ENCODE measurements around the gene BDKRB2.

The BDKRB2 gene

DNA sequence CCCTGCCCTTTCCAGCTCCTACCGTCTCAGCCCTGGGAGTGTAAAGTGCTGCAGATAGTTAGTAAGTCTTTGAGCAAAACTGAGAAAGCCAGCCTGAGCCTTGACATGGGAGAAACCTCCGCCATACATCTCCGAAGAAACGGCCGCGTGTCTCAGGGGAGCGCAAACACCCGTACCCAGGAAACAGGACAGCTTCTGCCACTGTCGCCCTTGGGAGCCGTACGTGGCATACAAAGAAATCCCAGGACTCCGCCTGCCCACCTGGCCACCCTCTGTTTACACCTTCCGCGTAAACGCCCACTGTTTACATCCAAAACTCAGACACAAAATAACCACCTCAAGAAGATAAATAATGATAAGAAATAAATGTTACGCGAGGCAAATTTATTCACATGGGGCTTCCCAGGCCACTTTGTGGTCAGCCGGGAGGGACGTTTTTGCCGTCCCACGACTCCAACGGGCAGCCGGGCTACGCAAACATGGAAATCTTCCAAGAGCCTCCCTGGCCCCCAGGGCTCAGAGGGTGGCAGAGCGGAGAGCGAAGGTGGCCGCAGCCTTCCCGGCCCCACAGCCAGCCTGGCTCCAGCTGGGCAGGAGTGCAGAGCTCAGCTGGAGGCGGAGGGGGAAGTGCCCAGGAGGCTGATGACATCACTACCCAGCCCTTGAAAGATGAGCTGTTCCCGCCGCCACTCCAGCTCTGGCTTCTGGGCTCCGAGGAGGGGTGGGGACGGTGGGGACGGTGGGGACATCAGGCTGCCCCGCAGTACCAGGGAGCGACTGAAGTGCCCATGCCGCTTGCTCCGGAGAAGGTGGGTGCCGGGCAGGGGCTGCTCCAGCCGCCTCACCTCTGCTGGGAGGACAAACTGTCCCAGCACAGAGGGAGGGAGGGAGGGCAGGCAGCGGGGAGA, at the start of gene BDKRB2:
BDKRB2 (plus strand) TSS at position 689 of the 908 bp plus-strand sequence. CDS start 32,269 bp downstream, outside the sequence.
- DNase-seq (ENCODE audit: low read depth) = peak; percentile 45
- peak within 1 kb of the TSS; percentile 57 for H3K4me3 ChIP-seq (ENCODE audit: low read depth, low read length)

DNA sequence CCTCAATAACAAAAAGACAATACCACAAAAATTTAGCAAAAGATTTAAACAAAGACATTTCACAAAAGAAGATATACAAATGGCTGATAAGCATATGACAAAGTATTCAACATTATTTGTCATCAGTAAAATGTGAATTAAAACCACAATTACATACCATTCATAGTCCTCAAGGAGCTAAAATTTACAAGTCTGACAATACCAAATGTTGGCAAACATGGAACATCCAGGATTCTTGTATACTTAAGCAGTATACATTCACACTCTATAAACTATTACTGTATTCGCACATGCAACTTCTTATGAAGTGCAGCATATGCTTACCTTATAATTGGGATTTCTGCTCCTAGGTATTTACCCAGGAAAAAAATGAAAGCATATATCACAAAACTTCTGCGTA, 49.7 kb upstream of the BDKRB2 start:
- DNase-seq (ENCODE audit: low read depth) = no peak
- no peak overlapping the region for H3K4me3 ChIP-seq (ENCODE audit: low read depth, low read length)

DNA sequence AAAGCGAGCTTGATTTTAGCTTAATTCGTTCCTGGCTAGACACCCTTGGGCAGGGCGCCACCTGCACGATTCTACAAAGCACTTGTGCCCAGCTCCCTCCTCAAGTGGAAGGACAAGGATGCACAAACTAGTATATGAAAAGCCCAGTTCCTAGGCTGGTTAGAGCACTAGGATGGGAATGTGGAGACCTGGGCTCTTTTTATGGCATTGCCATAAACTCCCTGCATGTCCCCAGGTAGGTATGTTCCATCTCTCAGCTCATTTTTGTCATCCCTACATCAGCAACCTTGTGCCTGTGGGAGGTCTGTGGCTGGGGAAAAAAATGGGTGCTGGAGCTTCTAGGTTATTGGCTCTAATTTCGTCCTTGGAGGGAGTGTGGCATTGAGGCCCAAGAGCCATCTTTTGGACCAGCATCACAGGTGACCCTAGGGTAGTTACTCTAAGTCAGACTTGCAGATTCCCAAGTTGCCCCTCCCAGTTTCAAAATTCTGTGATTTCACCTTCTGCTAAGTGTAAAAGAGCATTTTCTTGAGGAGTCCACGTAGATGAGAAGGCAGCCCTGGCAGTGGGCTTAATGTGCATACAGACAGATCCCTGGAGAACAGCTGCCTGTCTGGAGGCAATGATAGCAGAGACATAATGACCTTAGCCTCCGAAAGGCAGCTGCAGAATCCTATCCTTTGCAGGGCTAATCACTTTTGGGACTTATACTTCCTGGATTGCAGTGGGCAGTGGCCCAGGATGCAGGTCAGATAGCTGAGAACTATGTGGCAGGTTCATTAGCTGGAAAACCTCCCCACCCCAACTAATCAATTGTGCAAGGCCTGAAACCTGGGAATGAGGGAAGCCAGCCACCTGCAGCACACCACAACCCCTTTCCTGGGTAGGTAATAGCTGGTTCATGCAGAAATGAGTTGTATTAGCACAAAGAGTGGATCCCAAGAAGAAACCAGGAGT, 47.6 kb upstream of the BDKRB2 start:
- H3K4me3 ChIP-seq (ENCODE audit: low read depth, low read length) = no peak overlapping the region

DNA sequence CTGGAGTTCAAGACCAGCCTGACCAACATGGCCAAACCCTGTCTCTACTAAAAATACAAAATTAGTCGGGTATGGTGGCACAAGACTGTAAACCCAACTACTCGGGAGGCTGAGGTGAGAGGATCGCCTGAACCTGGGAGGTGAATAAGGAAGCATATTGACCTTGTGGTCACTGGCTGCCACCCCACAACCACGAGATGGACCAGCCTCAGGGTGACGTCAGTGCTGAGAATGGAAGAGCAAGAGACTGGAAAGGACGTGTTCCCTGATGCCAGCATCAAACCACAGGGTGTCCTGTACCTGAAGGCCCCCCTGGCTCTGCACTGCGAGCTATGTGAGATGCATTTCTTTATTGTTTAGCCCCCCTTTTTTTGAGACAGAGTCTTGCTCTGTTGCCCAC, 45.9 kb upstream of the BDKRB2 start:
- DNase-seq (ENCODE audit: low read depth) = no peak
- no peak overlapping the region for H3K4me3 ChIP-seq (ENCODE audit: low read depth, low read length)

More for the DNA sequence above, 47.6 kb upstream of the BDKRB2 start:
- no peak for DNase-seq (ENCODE audit: low read depth)

DNA sequence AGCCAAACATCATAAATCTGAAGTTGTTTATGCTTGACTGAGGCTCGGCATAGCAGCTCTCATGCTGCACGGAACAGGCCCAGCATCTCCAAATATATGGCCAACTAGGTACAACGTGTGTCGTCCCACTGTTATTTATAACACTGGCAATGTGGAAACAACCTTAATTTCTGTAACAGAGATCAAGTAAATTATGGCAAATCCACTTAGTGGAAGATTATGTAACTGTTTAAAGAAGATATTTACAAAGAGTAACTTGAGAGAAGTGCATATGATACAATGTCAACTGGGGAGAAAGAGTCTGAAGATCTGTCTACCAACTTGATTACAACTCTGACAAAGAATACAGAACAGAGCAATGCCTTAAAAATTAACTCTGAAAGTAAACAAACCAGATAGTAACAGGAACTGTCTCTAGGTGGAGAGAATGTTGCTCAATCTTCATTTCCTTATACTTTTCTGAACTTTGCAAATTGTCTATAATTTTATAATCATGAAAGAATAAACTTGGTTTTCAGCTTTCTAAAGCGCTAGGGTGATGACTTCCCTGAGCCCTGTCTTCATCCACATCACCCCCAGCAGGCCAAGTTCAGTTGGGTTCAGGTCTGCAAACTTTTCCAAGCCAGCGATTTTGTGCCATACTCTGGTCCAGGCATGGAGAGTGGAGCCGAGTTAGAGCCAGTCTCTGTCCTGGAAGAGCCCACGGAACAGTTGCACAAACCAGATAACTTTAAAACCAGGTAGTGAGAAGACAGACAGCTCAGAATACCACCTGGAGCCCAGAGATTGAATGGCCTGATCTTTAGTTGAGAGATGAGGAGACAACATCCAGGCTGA, 44.3 kb upstream of the BDKRB2 start:
- no peak overlapping the region for H3K4me3 ChIP-seq (ENCODE audit: low read depth, low read length)
- DNase-seq (ENCODE audit: low read depth) = no peak

DNA sequence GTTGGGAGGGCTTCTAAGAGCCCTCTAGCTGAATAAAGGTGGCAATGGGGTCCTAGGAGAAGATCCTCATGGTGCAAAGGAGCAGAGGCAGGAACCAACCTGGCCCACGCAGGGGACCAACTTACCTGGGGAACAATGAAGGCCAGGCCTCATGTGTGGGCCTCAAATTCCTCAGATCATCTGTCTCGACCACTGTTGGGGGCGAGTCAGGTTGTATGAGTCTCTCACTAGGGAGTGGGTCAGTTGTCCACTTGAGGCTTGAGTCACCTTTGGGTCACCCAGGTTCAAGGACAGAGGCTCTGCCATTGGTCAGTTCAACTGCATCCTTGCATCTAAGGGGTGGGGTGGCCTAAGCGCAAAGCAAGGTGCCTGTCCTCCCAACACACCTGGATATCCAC, 43.7 kb upstream of the BDKRB2 start:
- H3K4me3 ChIP-seq (ENCODE audit: low read depth, low read length) = no peak overlapping the region
- DNase-seq (ENCODE audit: low read depth) = no peak

DNA sequence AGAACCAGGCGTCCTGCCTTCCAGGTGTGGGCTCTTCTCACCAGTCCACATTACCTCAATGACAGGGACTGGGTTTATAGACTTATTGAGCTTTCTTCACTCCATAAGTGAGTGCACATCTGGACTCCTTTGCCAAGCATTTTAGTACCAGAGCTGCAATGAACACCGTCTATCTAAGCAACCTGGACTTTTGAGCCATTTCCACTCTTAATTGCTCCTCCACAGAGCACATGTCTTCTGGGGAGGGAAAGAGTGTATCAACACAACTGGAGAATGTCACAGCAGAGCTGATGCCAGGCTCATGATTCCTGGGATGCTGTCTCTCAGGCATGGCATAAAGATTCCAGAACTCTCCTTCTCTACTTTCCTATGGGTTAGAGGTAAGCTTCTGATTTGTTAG, 43.0 kb upstream of the BDKRB2 start:
- H3K4me3 ChIP-seq (ENCODE audit: low read depth, low read length) = no peak overlapping the region
- no peak for DNase-seq (ENCODE audit: low read depth)

DNA sequence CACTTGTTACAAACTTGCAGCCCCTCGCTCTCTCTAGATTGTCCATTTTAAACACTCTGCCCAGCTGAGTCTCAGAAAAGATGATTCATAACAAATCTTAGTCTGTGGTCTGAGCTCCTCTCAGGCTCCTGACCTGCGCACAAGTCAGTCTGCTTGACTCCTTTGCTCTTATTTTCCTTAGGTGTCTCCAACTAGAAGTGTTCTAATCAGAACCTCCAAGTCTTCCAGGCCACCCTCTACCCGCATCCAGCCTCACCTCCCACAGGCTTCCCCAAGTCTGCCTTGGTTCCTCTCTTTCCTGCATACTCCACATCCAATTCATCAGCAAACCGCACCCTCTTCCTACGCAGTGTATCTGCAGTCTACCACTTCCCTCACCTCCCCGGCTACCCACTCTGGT, 42.4 kb upstream of the BDKRB2 start:
- no peak for DNase-seq (ENCODE audit: low read depth)
- H3K4me3 ChIP-seq (ENCODE audit: low read depth, low read length) = no peak overlapping the region

DNA sequence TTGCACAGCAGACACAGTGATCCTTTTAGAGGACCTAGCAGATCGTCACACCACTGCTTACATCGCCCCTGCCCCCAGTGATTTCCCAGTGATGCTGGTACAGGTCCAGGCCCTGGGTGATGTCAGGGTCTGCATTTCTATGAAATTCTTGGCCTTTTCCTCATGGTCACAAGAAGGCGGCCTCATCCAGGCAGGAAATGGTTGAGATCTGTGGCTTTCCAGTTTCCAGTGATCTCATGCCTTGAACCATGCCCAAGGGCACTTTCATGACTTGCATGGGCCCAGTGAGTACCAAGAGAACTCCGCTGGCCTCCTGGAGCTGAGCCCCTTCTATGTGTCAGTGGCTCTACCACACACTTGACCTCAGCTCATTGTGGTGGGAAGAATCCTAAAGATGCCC, 41.9 kb upstream of the BDKRB2 start:
- no peak overlapping the region for H3K4me3 ChIP-seq (ENCODE audit: low read depth, low read length)
- no peak for DNase-seq (ENCODE audit: low read depth)

DNA sequence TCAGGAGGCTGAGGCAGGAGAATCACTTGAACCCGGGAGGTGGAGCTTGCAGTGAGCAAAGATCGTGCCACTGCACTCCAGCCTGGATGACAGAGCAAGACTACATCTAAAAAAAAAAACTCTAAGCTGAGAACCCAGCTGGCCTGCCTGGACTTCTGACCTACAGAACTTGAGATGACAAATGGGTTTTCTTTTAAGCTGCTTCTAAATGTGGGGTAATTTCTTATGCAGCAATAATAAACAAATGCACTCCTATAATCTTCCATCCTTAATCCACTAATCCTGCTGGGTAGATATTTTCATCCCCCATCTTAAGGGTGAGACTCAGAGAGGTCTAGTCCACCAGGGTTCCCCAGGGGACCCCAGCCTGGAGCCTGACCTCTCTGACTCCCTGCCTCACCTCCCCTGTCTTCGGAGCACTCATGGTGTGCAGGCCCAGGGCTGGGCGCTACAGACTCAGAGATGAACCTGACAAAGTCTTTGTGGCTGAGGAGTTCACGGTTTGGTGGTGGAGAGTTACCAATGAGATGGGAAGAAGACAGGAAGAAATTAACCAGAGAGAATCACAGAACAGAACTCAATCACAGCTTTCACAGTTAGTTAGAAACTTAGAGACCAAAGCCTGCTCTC, 39.7 kb upstream of the BDKRB2 start:
- no peak for DNase-seq (ENCODE audit: low read depth)
- no peak overlapping the region for H3K4me3 ChIP-seq (ENCODE audit: low read depth, low read length)

DNA sequence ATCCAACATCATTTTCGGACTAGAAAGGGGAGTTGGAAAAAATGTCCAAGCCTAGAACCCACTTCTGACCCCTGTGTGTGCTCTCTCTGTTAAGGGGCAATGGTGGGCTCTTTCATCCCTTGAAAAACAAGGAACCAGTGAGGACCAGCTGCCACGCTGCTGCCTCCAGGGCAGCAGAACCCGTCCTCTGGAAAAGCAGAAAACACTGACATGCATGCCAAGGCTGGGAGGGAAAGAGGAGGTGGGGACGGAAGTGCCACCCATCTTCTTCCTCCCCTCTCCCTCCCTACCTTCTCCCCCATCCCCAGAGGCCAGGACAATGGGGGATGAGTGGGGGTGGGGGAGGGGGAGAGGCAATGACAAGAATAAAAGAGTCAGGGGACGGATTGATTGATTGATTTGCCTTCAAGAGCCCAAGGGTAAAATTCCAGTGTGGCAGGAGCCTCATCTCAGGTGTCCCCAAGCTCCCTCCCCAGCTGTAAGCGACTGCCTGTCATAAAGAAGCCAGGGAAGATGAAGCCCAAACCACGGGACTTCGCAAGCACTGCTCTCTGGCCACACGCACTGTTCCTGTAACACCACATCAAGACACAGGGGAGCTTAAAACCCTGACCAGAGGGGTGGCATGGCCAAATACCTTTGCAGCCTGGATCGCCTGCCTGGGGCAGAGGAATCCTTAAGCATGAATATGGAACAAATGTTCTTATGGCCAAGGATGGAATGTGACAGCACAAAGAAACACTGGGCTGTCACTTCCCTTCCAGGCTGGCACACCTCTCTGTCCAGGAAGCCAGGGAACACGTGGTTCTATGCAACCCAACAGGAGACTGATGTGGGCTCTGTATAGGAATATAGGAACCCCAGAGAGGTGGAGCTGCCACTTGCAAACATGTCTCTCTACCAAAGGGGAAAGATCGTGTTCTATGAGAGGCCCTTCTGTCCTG, 38.9 kb upstream of the BDKRB2 start:
- no peak overlapping the region for H3K4me3 ChIP-seq (ENCODE audit: low read depth, low read length)
- DNase-seq (ENCODE audit: low read depth) = no peak

DNA sequence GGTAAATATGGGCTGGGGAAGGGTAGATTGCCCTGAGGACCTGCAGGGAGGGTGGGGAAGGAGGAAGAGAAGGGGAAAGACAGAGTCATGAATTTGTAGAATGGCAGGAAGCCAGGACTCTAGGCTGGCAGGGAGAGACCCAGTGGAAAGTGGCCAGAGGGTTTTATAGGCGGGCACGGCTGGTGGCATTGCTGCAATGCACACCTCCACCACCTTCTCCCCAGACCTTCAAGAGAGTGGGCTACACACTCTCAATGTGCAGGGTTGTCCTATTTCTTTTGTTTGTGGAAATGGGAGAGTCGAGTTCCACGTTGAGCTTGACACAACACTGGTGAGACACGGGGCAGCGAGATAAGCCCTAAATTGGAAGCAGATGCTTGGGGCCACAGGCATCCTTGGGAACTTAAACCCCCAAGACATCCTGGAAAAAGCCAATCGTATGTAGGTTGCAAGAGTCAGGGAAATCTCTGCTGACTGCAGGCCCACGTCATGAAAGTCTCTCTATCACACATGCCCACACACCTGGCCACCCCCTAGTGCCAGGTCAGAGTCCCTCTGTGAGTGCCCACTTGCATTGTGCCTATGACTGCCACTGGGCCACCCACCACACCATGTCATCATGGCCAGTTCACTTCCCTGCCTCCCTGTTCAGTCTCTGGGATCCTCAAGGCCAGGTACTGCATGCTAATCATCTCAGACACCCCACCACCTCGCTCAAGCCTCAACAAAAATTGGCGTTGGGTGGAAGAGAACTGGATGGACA, 38.0 kb upstream of the BDKRB2 start:
- no peak overlapping the region for H3K4me3 ChIP-seq (ENCODE audit: low read depth, low read length)
- no peak for DNase-seq (ENCODE audit: low read depth)

DNA sequence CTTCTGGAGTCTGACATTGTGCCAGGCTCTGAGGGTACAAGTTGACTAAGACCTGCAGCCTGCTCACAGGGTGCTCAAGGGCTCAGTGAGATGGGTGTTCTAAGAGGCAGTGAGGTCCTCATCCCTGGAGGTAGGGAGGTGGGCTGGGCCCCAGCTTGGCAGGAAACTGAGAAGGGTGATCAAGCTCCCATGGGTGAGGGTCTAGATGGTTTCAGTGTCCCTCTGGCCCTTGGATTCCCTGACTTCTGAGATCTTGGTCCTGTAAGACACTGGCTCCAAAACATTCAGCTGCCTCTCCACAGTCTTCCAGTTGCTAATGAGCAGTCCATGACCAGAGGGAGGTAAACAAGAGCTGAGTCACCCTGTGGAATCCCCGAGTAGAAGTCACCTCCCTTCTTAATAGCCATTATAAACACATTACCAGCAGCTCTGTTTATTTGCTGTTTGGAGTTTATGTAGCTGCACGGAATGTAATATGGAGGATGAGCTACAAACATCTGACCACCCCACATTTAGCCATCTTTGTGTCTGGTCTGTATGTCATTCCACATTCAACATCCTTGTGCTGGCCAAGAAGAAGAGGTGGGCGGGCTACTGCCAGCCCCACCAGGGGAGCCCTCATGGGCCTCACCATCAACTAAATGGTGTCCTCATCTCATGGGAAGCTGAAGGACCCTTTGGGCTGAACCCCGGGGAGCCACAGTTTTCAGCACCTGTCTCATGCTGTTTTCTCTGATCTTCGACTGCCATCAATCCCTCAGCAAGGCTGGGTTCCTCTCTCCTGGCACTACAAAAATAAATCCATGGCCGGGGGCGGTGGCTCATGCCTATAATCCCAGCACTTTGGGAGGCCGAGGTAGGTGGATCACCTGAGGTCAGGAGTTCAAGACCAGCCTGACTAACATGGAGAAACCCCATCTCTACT, 37.2 kb upstream of the BDKRB2 start:
- DNase-seq (ENCODE audit: low read depth) = no peak
- no peak overlapping the region for H3K4me3 ChIP-seq (ENCODE audit: low read depth, low read length)

DNA sequence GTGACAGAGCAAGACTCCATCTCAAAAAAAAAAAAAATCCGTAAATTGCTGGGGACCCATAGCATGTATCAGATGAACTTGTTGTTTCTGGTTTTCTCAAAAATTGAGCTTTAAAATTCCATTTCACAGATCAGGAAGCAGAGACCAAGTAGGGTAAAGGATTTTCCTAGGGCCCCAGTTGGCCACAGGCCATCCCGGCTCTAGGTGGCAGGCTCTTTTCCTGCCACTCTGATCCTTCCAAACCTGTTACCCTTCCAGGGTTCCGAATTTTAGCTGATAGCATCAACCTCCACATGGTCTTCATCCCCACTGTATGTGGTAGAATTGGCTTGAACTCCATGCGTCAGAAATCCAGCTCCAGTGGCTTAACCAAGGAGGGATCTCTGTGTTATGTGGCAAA, 36.1 kb upstream of the BDKRB2 start:
- no peak for DNase-seq (ENCODE audit: low read depth)
- H3K4me3 ChIP-seq (ENCODE audit: low read depth, low read length) = no peak overlapping the region

DNA sequence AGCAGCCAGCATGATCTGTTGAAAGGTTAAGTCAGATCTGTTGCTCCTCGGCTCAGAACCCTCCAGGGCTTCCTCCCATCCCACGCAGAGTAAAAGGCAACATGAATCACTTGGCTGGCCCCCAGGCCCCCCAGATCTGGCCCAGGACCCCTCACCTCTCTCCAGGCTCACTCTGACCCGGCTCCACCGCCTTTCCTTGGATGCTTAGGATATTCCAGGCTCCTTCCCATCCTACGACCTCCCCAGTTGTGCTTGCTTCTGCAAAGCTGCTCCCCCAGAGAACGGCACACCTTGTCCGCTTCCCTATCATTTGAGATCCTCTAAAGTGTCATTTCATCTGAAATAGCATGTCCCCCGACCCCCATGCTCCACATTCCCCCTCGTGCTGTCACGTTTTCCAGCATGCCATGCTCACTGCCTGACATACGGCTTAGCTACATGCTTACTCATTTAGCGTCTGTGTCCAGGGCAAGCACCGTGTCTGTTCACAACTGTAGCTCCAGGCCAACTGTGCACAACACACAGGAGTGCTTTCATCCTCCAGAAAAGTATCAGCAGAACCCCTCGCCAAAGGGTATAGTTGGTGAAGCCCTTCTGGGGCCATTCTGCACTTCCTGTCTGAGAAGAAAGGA, 33.6 kb upstream of the BDKRB2 start:
- DNase-seq (ENCODE audit: low read depth) = no peak
- H3K4me3 ChIP-seq (ENCODE audit: low read depth, low read length) = no peak overlapping the region
